Effector memory CD4-positive, alpha-beta T cell (primary cell): ENCODE measurements around the gene SH3GLB2.
"Not testable (repeated sequence)": the region's sequence is repeated elsewhere in the genome, so short reads cannot be mapped to it uniquely, and the experiment has no call there.

Experiments used
- DNase-seq, 3 donors: peaks; one replicate each; pipeline ENCODE4 v3.0.0-alpha.2; 2020
- H3K27ac ChIP-seq: 2 replicates; pipeline ENCODE4 v1.7.0; 2013; ENCODE audit warnings: mild to moderate bottlenecking, low read length, moderate library complexity; ENCODE audit not compliant: insufficient read depth, poor library complexity, severe bottlenecking
- H3K27me3 ChIP-seq: replicated peaks from 2 replicates; pipeline ENCODE4 v1.7.0; 2013; ENCODE audit warnings: mild to moderate bottlenecking, low read length; ENCODE audit not compliant: insufficient read depth, control insufficient read depth, poor library complexity, severe bottlenecking
- H3K36me3 ChIP-seq: 2 replicates; pipeline ENCODE4 v1.7.0; 2013; ENCODE audit warnings: mild to moderate bottlenecking, low read length, moderate library complexity; ENCODE audit not compliant: control insufficient read depth, insufficient read depth
- H3K4me1 ChIP-seq: 2 replicates; pipeline ENCODE4 v1.7.0; 2013; ENCODE audit warnings: low read length, mild to moderate bottlenecking; ENCODE audit not compliant: control insufficient read depth, insufficient read depth, poor library complexity, severe bottlenecking
- H3K4me3 ChIP-seq: 2 replicates; pipeline ENCODE4 v1.7.0; 2013; ENCODE audit warnings: low read length, low read depth, mild to moderate bottlenecking; ENCODE audit not compliant: insufficient read depth, poor library complexity, severe bottlenecking
- H3K9me3 ChIP-seq: 2 replicates; pipeline ENCODE4 v1.7.0; 2013; ENCODE audit warnings: mild to moderate bottlenecking, low read length, moderate library complexity; ENCODE audit not compliant: control insufficient read depth

SH3GLB2 gene

DNA sequence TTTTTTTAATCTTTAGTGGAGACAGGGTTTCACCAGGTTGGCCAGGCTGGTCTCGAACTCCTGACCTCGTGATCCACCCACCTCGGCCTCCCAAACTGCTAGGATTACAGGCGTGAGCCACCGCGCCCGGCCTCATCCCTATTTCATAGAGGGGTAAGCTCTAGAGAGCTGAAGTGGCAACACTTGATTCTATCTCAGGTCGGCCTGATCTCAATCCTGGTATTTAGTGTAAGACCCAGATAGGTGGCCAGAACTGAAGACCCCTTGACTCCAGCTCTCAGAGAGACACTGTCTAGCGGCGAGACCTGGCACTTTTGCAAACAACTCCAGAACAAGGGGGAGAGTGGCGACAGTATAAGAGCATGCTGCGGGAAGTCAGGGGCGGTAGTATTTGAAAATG lies 7.7 kb upstream of the SH3GLB2 start:
- H3K4me3 ChIP-seq = peak overlapping the region; percentile 88
- H3K27me3 ChIP-seq, H3K9me3 ChIP-seq, H3K27ac ChIP-seq, DNase-seq, H3K36me3 ChIP-seq: not testable (repeated sequence)
- peaks cover 16% of the 10 kb centered on the region for H3K4me1 ChIP-seq

DNA sequence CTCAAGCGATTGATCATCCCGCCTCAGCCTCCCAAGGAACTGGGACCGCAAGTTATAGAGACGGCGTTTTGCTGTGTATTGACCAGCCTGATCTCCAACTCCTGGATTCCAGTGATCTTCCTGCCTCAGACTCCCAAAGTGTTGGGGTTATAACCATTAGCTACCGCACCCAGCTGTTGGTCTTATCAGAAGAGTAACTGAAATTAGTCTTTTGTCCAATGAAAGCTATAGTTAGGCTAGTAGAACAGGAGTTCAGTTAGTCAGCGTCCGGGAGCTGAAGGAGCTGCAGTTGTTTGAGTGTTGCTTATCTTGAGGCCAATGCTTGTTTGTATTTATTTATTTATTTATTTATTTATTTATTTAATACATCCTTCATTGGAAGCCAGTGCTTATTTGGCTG lies 5.1 kb upstream of the SH3GLB2 start:
- peaks cover 13% of the 10 kb centered on the region for H3K4me1 ChIP-seq
- no peaks in the 10 kb centered on the region for H3K27me3 ChIP-seq
- no peaks in the 10 kb centered on the region for H3K36me3 ChIP-seq
- H3K9me3 ChIP-seq = no peaks in the 10 kb centered on the region
- DNase-seq = no peak
- H3K4me3 ChIP-seq = no peak overlapping the region
- H3K27ac ChIP-seq = no peak overlapping the region

DNA sequence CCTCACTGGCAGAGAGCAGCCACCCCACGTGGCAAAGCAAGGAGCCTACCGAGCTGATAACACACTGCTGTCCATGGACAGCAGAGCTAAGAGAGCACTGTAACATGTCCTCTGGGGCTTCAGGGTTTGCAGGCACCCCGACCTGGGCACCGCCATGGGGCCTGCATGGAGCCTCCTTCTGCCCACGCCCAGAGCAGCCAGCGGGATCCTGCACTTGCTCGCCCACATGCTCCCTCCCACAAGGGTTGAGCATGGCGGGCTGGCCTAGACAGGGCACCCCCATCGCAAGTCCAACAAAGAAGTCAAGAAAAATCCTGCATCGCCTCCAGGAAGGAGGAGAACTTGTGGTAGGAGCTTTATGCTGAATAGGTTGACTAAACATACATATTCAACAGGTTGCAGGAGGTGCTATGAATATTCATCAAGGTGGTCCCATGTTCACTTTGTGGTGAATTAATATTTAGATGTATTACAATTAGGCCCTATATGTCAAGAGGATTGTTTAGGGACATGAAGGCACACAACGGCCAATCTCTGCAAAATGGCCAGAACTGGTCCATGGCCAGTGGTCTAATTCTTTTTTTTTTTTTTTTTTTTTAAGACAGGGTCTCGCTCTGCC lies 4.5 kb upstream of the SH3GLB2 start:
- Histone ChIP-seq H3K36me3 (no peaks in the 10 kb centered on the region), H3K4me3 (no peak overlapping the region), H3K27ac (no peak overlapping the region), H3K4me1 (peaks cover 8% of the 10 kb centered on the region), H3K27me3 (no peaks in the 10 kb centered on the region), H3K9me3 (no peaks in the 10 kb centered on the region)
- DNase-seq = no peak

DNA sequence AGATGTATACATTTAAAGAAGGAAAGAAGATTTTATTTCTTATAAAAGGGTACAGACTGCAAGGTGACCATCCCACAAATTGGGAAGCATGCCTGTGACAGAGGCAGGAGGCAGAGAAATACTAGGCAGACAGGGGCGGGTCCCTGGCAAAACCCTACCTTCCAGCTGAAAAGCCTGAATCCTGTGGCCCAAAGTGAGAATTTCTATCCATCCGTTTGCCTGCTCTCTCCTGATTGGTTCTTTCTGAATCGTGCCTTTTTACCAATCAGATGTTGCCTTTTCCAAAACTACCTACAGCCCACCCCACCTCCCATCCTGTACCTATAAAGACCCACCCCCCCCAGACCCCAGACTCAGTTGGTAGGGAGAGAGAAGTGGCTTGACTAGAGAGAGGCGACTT lies 3.4 kb upstream of the SH3GLB2 start:
- H3K36me3 ChIP-seq = no peaks in the 10 kb centered on the region
- H3K4me1 ChIP-seq = peaks cover 12% of the 10 kb centered on the region
- no peak overlapping the region for H3K4me3 ChIP-seq
- no peaks in the 10 kb centered on the region for H3K9me3 ChIP-seq
- H3K27me3 ChIP-seq = no peaks in the 10 kb centered on the region
- DNase-seq = no peak
- H3K27ac ChIP-seq = no peak overlapping the region

DNA sequence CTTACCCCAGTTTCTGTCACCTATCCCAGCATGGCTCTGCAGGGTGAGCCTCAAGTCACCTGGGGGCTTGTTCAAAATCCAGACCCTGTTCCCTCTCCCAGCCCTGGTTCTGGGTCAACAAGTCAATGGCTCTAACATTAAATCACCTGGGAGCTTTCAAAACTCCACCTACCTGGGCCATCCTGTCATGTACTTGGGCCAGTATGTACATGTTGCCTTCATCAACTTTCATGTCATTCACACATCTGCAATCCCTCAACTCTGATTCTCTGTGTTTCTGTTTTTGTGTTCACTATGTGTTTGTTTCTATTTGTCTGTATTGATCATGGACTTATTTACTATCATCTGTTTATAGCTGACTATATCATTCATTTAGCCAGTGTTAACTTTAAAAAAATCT lies 2.1 kb upstream of the SH3GLB2 start:
- H3K36me3 ChIP-seq = no peaks in the 10 kb centered on the region
- H3K4me3 ChIP-seq = no peak overlapping the region
- no peak for DNase-seq
- H3K4me1 ChIP-seq = peaks cover 19% of the 10 kb centered on the region
- H3K9me3 ChIP-seq = no peaks in the 10 kb centered on the region
- H3K27ac ChIP-seq = no peak overlapping the region
- no peaks in the 10 kb centered on the region for H3K27me3 ChIP-seq

DNA sequence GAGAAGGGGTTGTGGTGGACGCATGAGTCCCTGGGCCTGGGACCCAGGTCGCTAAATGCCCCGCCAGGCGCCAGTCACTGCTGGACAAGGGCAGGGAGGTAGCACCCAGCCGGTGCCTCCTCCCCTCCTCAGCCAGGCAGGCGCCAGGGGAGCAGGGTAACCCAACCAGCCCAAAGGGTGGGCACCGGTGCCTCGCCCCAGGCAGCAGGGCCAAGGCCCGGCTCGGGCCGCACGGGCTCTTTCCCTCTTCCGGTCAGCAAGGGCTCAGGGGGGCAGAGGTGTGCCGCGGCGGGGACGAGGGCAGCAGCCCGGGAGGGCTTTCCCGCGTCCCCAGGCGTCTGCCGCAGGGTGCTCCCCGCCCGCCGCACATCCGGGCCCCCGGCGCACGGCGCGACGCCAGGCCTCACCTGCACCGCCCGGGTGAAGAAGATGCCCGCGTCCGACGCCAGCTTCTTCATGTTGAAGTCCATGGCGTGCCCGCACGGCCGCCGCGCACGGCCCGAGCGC lies 393 bp downstream of the SH3GLB2 start:
- Histone ChIP-seq H3K36me3 (no peaks in the 10 kb centered on the region), H3K27ac (peak overlapping the region; percentile 59), H3K27me3 (no peaks in the 10 kb centered on the region), H3K4me3 (peak overlapping the region; percentile 51), H3K4me1 (peaks cover 19% of the 10 kb centered on the region), H3K9me3 (no peaks in the 10 kb centered on the region)
- no peak for DNase-seq

GRCh38 chr9:129027224-129027684 lies 877 bp downstream of the SH3GLB2 start:
- no peaks in the 10 kb centered on the region for H3K36me3 ChIP-seq
- H3K4me1 ChIP-seq = peaks cover 19% of the 10 kb centered on the region
- H3K27me3 ChIP-seq = no peaks in the 10 kb centered on the region
- peak overlapping the region; percentile 59 for H3K27ac ChIP-seq
- no peaks in the 10 kb centered on the region for H3K9me3 ChIP-seq
- H3K4me3 ChIP-seq = peak overlapping the region; percentile 51
- no peak for DNase-seq

DNA sequence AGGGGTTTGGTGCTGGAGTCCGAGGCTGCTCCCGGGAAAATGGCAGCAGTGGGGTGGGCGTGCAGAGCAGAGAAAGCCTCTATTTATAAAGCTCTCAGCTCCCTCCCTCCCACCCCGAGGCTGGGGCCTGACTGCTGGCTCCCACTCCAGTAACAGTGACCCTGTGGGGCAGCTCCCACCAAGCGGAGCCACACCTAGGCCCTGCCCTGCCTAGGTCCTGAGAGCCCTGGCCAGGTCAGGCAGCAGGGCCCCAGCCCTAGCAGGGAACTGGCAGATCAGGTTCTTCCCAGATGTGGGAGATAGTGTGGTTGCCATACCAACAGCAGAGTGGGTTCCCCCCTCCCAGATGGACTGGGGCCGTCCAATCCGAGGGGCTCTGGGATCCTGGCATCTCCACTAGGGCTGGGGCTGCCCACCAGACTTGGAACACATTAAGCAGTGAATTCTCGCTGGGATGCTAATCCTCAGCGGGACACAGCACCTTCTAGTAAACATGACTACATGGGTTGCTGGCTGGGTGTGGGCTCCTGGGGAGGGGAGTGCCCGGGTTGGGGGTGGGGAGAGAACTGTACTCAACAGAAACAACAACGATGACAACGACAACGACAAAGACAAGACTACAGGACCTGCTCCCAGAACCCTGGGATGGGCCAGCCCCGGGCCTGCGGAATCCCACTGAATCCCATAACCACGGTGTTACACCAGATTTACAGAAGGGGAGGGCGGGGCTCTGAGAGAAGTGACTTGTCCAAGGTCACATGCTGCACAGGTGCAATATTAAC lies 1.5 kb downstream of the SH3GLB2 start:
- H3K4me3 ChIP-seq = peak overlapping the region; percentile 51
- no peaks in the 10 kb centered on the region for H3K36me3 ChIP-seq
- H3K27me3 ChIP-seq = no peaks in the 10 kb centered on the region
- H3K4me1 ChIP-seq = peaks cover 19% of the 10 kb centered on the region
- DNase-seq = no peak
- no peaks in the 10 kb centered on the region for H3K9me3 ChIP-seq
- peak overlapping the region; percentile 59 for H3K27ac ChIP-seq

GRCh38 chr9:129023908-129024233 lies 4.3 kb downstream of the SH3GLB2 start:
- Histone ChIP-seq H3K9me3 (no peaks in the 10 kb centered on the region), H3K4me3 (no peak overlapping the region), H3K27ac (no peak overlapping the region), H3K27me3 (no peaks in the 10 kb centered on the region), H3K36me3 (peaks cover 4% of the 10 kb centered on the region), H3K4me1 (peaks cover 19% of the 10 kb centered on the region)
- no peak for DNase-seq
